ENCODE data around the gene ARID5A. TPM values are rescaled to one million over a fixed set of nuclear protein-coding genes. Genes with fewer than 3 reads are reported as not detected.

The ARID5A gene
- total RNA-seq, 1 experiment from 2014 or later: 13.9 TPM

DNA sequence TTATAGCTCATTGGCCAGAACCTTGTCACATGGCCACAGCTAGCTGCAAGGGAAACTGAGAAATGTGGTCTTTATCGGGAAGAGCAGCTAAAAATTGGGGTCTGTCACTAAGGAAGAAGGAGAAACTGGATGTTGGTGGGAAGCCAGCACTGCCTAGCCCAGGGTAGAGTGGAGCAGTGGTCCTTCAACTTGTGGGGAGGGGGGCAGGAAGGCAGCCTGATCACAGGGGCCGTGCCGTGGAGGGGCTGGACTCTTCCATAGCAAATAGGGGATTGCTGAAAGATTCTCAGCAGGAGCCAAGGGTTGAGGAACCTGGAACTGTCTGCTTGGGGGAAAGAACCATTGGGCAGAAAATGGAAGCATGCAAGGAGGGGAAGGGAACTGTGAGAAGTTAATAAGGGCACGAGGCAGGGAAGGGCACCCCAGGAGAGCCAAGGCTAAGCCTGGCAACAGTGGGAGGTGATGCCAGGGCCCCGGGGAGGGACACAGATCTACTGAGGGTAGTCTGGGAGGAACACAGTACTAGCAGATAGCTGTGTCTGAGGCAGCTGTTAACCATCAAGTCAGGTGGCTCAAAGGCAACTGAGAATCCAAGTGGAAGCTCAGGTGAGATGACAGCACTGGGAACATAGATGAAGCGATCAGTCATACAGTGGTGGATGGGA is 25.5 kb upstream of the ARID5A start:
- peaks cover 33% of the 10 kb centered on the region for H3K27me3 Mint-ChIP-seq (ENCODE audit: low read depth)
- no peak overlapping the region for H3K27ac Mint-ChIP-seq
- H3K36me3 Mint-ChIP-seq: no peaks in the 10 kb centered on the region
- CTCF ChIA-PET: interaction anchor here (0.7 to 7.5 kb wide), 9 partner anchors 16 to 244 kb away, joined by 3 to 127 read pairs (median 5); no protein-coding TSS in a partner anchor
- H3K9me3 Mint-ChIP-seq: peaks cover 4% of the 10 kb centered on the region; the same call in 1 of the 2 replicates
- DNase-seq (ENCODE audit: low spot score): no peak
- ATAC-seq: no peak
- H3K4me3 Mint-ChIP-seq: no peak overlapping the region
- TF ChIP-seq ZBTB21 (CRISPR knock-in tag; IDR thresholded peaks at IDR 0.05; ENCODE audit: borderline replicate concordance): no peak
- TF ChIP-seq NFATC4 (CRISPR knock-in tag; IDR thresholded peaks at IDR 0.05): no peak
- TF ChIP-seq, protein P1, sequence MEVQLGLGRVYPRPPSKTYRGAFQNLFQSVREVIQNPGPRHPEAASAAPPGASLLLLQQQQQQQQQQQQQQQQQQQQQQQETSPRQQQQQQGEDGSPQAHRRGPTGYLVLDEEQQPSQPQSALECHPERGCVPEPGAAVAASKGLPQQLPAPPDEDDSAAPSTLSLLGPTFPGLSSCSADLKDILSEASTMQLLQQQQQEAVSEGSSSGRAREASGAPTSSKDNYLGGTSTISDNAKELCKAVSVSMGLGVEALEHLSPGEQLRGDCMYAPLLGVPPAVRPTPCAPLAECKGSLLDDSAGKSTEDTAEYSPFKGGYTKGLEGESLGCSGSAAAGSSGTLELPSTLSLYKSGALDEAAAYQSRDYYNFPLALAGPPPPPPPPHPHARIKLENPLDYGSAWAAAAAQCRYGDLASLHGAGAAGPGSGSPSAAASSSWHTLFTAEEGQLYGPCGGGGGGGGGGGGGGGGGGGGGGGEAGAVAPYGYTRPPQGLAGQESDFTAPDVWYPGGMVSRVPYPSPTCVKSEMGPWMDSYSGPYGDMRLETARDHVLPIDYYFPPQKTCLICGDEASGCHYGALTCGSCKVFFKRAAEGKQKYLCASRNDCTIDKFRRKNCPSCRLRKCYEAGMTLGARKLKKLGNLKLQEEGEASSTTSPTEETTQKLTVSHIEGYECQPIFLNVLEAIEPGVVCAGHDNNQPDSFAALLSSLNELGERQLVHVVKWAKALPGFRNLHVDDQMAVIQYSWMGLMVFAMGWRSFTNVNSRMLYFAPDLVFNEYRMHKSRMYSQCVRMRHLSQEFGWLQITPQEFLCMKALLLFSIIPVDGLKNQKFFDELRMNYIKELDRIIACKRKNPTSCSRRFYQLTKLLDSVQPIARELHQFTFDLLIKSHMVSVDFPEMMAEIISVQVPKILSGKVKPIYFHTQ (CRISPR knock-in tag; IDR thresholded peaks at IDR 0.05): no peak
- TF ChIP-seq CDX4 (CRISPR knock-in tag; IDR thresholded peaks at IDR 0.05; ENCODE audit: borderline replicate concordance): no peak
- no peak for TF ChIP-seq NFE2L1 (CRISPR knock-in tag; IDR thresholded peaks at IDR 0.05)
- no peak for TF ChIP-seq MAX (CRISPR knock-in tag; IDR thresholded peaks at IDR 0.05)
- no peak for TF ChIP-seq ZNF232 (CRISPR knock-in tag; IDR thresholded peaks at IDR 0.05)
- TF ChIP-seq, protein P2, sequence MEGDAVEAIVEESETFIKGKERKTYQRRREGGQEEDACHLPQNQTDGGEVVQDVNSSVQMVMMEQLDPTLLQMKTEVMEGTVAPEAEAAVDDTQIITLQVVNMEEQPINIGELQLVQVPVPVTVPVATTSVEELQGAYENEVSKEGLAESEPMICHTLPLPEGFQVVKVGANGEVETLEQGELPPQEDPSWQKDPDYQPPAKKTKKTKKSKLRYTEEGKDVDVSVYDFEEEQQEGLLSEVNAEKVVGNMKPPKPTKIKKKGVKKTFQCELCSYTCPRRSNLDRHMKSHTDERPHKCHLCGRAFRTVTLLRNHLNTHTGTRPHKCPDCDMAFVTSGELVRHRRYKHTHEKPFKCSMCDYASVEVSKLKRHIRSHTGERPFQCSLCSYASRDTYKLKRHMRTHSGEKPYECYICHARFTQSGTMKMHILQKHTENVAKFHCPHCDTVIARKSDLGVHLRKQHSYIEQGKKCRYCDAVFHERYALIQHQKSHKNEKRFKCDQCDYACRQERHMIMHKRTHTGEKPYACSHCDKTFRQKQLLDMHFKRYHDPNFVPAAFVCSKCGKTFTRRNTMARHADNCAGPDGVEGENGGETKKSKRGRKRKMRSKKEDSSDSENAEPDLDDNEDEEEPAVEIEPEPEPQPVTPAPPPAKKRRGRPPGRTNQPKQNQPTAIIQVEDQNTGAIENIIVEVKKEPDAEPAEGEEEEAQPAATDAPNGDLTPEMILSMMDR (IDR thresholded peaks at IDR 0.05): no peak
- TF ChIP-seq, protein P3, sequence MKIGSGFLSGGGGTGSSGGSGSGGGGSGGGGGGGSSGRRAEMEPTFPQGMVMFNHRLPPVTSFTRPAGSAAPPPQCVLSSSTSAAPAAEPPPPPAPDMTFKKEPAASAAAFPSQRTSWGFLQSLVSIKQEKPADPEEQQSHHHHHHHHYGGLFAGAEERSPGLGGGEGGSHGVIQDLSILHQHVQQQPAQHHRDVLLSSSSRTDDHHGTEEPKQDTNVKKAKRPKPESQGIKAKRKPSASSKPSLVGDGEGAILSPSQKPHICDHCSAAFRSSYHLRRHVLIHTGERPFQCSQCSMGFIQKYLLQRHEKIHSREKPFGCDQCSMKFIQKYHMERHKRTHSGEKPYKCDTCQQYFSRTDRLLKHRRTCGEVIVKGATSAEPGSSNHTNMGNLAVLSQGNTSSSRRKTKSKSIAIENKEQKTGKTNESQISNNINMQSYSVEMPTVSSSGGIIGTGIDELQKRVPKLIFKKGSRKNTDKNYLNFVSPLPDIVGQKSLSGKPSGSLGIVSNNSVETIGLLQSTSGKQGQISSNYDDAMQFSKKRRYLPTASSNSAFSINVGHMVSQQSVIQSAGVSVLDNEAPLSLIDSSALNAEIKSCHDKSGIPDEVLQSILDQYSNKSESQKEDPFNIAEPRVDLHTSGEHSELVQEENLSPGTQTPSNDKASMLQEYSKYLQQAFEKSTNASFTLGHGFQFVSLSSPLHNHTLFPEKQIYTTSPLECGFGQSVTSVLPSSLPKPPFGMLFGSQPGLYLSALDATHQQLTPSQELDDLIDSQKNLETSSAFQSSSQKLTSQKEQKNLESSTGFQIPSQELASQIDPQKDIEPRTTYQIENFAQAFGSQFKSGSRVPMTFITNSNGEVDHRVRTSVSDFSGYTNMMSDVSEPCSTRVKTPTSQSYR (CRISPR knock-in tag; IDR thresholded peaks at IDR 0.05): no peak
- no peak for TF ChIP-seq OVOL2 (CRISPR knock-in tag; IDR thresholded peaks at IDR 0.05; ENCODE audit: borderline replicate concordance)
- no peak for TF ChIP-seq AFF4 (CRISPR knock-in tag; IDR thresholded peaks at IDR 0.05; ENCODE audit: borderline replicate concordance)
- POLR2A ChIA-PET: no interaction called here
- H3K4me1 Mint-ChIP-seq: peaks cover 10% of the 10 kb centered on the region
